Measurements from ENCODE around the gene ORAI2.
"Not testable (repeated sequence)": the region's sequence is repeated elsewhere in the genome, so short reads cannot be mapped to it uniquely, and the experiment has no call there.

Gene ORAI2

DNA sequence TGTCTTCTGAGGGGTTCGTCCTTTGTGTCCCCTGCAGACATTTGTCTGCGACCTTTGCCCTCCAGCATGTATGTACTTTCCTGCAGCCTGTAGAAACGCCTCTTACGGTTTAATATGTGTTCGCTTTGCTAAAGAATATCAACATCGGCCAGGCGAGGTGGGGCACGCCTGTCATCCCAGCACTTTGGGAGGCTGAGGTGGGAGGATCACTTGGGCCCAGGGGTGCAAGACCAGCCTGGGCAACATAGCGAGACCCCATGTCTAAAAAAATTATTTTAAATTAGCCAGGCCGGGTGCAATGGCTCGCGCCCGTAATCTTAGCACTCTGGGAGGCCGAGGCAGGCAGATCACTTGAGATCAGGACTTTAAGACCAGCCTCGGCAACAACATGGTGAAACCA, 15.8 kb downstream of the ORAI2 start:
- DNase-seq = no peak

DNA sequence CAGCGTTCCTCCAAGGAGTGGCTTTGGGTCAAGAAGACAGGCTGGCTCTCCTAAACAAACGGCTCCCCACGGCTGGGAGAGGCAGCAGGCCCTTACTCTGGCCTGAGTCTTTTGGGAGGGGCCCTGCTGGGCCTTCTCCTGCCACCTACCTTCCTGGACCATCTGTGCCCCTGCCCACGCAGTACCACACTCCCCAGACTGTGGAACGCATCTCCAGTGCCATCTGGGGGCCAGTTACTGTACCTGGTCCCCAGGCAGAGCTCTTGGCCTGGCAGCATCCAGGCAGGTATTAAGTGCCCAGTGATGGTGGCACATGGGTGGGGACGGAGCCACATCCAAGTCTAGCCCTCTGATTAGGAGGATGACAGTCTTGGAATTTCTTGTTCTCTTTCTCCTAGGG, 16.9 kb downstream of the ORAI2 start:
- no peak for DNase-seq

DNA sequence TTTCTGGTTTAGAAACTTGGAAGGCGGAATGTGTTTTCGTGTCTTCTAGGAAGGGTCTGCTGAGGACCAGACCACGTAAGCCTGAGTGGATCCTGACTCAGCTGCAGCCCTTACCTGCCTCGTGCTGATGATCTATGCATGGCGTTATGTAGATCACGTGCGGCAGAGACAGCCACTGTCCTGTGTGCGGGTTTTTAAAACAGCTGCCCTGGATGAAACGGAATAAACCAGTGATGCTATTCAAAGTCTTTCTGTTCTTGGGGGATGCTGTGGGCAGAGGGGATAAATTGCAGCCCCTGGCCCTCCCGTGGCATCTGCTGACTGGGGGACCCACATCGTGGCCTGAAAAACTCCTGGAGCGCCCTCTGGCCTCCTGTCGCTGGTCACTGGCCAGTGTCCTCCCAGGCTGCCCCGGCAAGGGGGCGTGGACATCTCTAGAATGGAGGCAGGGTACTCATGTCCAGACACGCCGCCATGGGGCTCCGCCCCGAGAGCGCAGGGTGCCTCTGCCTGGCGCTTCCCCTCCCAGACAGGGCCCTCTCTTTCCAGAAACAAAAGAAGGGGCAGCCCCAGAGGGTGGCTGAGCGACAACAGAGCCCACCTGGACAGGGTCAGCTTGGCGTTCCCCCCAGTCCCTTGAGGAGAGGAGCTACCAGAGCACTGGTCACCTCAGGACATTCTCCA, 18.1 kb downstream of the ORAI2 start:
- DNase-seq = no peak

DNA sequence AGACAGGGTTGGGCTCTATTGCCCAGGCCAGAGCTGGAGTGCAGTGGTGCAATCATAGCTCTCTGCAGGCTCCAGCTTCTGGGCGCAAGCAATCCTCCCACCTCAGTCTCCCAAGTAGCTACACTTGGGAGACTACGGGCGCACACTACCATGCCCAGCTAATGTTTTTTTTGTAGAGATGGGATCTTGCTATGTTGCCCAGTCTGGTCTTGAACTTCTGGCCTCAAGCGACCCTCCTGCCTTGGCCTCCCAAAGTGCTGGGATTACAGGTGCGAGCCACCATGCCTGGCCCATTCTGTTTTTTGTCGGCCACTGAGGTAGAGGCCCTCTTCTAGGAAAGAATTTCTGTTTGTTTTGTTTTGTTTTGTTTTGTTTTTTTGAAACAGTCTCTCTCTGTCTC, 19.1 kb downstream of the ORAI2 start:
- no peak for DNase-seq

DNA sequence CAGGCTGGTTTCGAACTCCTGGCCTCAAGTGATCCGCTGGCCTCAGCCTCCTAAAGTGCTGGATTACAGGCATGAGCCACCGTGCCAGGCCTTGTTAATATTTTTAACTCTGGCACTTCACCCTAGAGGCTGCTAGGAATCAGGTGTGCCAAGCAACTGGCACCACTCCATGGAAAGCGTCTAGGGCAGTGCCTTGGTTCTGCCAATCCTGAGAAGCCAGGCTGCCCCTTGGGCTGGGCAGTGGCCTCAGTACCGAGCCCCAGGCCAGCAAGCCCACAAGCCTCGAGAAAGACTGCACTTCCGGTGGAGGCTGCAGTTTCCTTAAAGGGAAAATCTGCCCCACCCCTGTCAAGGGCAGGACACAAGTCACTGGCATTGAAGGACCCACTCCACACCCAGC, 19.9 kb downstream of the ORAI2 start:
- DNase-seq = no peak

DNA sequence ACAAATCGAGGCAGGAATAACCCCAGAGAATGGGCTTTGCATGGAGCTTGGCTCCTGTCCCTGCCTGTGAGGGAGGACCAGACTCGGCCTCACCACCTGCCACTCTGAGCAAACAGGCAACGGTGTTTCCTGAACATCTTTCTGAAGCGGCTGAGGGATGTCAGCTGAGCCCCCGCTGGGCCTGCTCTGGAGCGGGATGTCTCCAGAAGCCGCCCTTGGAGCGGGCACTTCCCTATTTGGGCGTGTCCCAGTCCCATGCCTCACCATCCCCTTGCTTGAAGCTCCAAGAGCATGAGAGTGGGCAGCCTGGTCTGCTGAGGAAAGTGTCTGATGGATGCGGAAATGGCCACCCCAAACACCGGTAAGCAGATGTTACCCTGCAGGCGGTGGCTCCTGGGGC, 21.1 kb downstream of the ORAI2 start:
- no peak for DNase-seq

DNA sequence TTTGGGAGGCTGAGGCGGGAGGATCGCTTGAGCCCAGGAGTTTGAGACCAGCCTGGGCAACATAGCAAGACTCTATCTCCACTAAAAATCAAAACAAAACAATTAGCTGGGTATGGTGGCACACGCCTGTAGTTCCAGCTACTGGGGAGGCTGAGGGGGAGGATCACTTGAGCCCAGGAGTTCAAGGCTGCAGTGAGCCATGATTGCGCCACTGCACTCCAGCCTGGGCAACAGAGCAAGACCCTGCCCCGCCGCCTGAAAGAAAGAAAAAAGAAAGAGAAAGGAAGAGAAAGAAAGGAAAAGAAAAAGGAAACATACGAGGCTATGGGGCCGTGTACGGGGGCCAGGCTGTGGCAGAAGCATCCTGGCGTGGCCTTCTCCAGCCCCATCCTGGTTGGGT, 21.6 kb downstream of the ORAI2 start:
- not testable (repeated sequence) for DNase-seq

DNA sequence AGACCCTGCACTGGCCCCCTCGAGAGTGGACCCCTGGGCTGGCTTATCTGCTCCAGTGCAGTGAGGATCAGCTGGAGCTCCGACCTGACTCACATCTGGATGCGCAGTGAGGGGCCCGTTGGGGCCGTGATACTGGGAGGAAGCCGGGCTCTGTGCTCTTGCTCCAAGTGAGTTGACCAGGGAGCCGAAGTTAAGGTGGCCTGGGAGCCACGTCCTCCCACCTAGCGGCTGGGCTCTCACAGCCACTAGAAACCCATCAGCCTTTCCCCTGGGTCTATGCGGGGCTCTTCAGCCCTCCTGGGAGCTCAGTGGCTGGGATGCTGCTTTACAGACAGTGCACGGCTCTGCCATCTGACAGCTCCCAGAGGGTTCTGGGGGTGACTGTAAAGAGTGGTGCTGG, 22.2 kb downstream of the ORAI2 start:
- DNase-seq = no peak

DNA sequence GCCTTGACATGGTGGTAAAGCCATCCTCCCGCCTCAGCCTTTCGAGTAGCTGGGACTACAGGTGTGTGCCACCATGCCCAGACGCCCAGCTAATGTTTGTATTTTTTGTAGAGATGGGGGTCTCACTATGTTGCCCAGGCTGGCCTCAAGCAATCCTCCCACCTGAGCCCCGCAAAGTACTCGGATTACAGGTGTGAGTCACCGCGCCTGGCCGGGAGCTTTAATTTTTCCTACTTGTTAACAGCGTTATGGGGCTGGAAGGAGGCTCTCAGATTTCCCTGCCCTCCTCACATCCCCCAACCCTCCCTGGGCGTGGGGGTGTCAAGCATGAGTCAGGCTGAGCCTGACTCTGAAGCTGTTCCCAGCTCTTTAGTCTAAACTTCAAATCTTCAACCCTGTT, 23.0 kb downstream of the ORAI2 start:
- no peak for DNase-seq

DNA sequence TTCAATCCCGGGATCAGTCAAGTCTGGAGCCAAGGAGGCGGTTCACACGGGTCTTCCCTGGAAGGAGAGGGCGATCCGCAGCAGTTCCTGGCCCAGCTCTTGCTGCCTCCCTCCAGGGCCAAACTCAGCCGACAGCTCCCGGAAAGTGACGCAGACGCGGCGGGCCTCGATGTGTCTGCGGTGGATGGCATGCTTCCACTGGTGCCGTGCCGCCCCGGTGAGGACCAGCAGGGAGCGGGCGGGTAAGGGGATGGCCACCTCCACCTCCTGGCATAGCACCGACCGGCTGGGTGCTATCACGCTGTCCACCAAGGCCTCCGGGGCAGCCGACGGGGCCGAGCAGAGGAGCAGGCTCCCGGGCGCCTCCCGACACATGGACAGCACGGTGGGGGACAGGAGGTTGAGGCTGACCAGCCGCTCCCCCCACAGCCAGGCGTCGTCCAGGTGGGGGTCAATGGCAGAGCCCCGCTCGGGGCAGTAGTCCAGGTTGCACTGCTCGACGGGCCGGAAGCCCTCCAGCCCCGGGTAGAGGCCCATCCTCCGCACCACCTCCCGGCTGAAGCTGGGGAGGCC, 24.1 kb downstream of the ORAI2 start:
- DNase-seq = no peak

DNA sequence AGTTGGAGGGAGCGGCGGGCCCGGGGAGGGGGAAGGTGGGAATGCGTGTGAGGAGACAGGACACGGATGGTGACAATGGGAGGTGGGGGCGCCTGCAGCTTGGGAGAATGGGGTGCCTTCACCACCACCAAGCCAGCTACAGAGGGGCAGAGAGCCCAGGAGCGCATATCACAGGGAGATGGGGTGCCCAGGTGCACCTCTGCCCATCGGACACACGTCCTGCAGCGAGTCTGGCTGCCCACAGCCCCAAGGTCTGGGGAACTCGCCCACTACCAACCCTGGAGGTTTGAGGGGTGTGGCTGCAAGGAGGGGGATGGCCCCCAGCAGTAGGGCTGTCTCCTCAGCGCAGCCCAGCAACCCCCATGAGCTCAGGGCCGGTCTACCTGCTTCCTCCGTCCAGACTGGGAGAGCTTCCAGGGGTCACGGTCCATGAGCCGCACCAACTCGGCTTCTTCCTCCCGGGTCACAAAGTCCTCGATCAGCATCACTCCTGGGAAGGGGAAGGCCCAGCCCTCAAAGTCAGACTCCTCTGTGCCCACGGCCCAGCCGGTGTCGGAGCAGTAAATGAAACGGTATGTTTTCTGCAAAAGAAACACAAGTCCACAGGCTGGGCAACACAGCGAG, 26.0 kb downstream of the ORAI2 start:
- no peak for DNase-seq

DNA sequence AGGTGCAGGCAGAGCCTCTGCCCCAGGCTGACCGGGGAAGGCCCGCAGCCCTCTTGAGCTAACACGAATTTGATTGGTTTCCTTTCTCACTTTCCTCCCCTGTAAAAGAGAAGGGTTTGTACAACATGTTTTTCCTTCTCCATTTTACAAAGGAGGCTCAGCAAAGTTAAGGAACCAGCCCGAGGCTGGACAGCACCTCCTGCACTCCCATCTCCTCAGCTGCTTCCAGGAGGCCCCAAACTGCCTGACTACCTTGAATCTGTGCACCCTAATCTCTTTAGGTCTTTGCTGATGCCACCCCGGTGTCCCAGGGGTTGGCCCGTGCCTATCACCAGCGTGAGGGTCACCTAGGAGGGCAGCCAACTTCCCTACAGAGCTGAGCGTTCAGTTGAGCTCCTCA, 27.1 kb downstream of the ORAI2 start:
- no peak for DNase-seq

DNA sequence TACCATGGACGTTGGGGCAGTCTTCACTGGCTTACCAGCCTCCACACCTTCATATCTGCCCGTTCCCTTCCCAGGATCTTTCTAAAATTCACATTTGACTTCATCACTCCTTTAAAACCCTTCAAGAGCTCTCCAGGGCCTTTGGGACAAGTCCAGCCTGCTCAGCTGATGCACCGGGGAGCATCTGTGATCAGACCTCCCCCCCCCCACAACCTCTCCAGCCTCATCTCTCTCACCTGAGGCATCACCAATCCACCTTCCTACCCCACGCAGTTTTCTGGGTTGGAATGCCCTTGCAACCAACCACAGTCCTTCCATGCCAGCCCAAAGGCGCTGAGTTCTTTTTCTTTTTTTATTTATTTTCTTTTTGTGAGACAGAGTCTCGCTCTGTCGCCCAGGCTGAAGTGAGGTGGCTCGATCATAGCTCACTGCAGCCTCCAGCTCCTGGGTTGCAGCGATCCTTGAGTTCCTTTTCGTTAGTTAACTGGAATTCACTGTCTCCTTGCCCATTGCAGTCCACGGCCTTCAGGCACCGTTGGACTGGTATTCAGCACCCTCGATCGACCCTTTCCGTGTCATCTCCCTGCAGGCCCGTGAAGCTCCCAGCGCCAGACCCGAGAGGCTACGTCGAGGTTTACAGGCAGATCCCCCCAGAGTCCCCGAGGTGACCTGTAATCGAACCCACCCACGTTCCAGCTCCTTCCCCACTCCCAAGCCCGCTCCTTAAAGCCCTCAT, 30.6 kb downstream of the ORAI2 start:
- no peak for DNase-seq

DNA sequence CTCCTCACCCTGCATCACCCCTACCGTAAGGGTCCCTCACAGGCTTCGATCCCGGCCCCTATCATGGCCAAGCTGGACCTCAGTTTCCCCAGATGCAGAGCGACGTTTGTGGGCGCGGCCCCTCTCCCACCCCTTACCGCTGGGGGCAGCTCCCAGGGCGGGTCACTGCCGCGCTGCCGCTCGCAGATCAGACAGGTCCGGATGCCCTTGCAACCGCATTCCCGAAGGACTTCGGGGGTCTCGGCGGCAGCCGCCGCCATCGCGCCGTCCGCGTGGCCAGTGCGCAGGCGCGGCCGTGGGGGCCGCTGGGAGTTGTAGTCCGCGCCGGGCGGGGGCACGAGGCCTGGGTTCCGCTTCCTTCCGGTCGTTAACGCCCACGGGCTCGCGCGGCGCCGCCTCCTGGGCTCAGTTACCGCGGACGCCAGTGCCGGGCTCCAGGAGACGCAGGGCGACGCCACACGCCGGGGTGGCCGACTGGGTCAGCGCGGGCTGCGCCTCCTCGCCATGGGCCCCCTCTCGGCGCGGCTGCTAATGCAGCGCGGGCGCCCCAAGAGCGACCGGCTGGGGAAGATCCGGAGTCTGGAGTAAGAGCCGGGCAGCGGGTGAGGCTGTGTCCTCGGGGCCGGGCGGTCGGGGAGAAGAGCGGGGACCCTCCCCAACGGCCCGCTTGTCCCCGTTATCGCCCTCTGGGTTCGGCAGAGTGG, 31.4 kb downstream of the ORAI2 start, which contains the start of the genes ALKBH4 and LRWD1:
Gene ALKBH4 (minus strand): TSS at position 287 of the 704 bp plus-strand sequence. CDS start 27 bp downstream, at position 260.
Gene LRWD1 (plus strand): TSS at position 408 of the 704 bp plus-strand sequence. CDS start 97 bp downstream, at position 505.
- DNase-seq = peak; percentile 68

DNA sequence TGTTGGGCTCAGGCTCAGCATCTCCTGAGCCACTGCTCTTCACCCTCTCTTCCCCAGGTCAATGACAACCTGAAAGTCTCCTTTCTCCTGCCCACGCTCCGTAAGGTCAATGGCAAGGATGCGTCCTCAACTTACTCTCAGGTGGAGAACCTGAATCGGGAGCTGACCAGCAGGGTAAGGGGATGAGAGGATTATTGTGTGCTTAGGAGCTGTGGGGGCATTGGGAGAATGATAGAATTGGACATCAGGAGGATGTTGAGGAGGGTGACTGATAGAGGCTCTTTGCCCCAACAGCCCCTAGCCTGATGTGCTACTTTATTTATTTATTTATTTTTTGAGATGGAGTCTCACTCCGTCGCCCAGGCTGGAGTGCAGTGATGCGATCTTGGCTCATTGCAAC, 32.7 kb downstream of the ORAI2 start:
- DNase-seq = no peak

DNA sequence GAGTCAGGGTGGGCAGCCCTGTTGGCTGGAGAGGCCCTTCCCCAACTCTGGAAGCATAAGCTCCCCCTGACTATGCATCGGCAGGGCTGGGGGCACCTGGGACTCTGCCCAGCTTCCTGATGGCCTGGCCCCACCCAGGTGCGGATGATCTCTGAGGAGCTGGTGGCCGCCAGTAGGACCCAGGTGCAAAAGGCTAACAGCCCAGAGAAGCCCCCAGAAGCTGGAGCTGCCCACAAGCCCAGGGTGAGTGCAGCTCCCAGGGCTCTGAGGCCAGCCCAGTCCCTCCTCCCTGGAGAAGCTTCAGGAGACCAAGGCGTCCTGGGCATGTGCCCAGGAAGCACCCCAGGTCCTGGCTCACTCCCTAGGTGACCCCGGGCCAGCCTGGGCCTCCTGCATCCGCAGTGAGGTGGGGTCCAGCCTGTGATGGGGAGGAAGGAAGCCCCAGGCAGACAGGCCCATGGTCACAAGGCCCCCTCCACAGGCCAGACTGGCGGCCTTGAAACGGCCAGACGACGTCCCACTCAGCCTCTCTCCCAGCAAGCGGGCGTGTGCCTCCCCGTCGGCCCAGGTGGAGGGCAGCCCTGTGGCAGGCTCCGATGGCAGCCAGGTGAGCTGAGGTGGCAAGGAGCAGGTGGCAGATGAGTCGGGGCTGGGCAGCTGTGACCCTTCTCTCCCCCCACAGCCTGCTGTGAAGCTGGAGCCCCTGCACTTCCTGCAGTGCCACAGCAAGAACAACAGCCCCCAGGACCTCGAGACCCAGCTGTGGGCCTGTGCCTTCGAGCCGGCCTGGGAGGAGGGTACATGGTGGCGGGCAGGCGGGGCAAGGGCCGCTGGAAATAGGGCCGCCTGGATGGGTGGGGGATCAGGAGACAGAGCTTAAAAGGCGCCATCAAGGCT, 34.5 kb downstream of the ORAI2 start:
- DNase-seq = no peak

DNA sequence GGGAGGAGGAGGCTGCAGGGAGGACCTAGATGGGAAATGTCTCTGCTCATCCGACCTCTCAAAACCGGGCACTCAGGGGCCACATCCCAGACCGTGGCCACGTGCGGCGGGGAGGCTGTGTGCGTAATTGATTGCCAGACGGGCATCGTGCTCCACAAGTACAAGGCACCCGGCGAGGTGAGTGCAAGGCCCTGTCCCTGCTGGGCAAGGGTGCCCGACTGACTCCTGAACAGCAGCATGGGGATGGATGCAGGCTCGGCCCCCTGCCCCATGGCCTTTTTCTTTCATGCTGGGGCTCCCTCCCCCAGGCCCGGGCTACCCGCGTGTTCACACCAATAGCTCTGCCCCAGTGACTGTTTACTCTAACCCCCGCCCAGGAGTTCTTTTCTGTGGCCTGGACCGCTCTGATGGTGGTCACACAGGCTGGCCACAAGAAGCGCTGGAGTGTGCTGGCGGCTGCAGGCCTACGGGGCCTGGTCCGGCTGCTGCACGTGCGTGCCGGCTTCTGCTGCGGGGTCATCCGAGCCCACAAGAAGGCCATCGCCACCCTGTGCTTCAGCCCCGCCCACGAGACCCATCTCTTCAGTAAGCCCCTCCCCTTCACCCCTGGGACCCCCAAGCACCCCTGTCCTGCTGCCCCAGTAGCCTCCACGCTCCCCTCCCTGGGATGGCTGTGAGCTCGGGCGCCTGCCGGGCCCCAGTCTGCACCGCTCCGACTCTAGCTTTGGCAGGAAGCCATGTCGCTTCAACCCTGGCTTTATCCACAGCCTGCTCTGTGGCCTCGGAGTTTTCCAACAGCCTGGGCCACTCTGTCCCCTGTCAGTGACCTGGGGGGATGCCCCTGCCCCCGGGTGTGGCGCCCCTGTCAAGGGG, 35.3 kb downstream of the ORAI2 start:
- no peak for DNase-seq

DNA sequence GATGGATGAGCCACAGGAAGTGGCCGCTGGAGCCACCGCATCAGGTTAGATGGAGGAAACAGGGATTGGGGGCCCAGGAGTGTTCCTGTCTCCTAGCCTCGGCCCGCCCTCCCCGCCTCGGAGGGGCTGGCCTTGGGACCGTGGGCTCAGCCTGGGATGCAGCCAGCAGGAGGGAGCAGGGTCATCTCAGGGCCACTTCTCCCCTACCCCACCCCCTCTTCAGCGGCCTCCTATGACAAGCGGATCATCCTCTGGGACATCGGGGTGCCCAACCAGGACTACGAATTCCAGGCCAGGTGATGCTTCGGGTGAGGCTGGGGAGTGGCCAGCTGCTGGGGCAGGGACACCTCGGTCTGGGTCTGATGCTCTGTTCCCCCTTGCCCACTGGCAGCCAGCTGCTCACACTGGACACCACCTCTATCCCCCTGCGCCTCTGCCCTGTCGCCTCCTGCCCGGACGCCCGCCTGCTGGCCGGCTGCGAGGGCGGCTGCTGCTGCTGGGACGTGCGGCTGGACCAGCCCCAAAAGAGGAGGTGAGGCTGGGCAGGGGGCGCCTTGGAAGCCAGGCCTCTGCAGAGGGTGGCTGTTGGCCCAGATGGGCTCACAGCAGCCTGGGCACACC, 36.1 kb downstream of the ORAI2 start:
- DNase-seq = no peak

DNA sequence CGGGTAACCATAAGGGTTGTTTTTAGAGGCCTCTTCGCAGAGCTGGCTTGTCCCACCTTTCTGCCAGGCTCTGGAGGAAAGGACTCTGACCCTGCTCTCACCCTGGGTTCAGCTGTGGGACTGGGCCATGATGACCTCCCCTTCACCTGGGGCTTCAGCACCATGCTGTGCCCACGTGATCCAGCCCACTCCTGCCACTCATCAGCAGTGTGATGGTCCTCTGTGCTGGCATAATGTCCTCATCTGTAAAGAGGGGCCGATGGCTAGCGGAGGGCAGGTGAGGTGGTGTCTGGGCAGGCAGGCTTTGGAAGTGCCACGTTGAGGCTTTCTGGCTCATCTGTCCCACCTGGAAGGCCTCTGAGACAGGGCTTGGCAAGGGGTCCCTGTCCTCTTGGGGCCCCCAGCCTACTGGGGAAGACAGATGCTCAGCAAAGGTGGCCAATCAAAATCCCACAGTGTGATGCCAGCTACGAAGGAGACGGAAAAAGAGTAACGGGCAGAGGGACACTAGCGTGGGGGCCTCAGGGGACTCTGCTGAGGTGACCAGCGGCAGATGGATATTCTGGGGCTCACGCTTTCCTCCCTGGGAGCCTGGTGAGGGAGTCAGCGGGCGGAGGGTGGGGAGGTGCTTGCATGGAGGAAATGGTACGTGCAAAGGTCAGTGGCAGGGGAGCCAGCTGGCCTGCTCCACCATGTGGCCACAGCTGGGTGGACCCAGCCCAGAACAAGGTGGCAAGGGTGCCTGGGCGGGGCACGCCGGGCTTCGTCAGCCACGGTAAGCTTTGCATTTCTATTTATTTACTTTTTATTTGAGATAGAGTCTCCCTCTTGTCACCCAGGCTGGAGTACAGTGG, 36.8 kb downstream of the ORAI2 start:
- no peak for DNase-seq

DNA sequence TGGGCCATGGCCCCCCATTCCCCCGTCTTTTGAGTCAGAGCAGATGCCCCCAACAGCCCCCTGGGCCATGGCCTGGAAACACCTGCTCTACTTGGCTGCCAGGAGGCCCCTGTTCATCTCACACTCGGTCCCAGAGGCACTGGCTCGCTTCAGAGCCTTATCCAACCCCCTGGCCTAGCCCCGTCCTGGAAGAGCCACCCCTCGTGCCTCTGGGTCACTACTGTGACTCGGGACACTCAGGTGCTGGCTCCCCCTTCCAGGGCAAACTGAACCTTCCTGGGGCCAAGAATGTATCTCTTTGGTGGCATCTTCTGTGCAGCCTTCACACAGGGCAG, 38.4 kb downstream of the ORAI2 start:
- no peak for DNase-seq
